A549 (cell line): ENCODE data around the gene MTHFS. TPM values are rescaled to one million over a fixed set of nuclear protein-coding genes. Genes with fewer than 3 reads are reported as not detected.

Source experiments
- ATAC-seq, 2 experiments: fragments of 200-7000 bp in 1 of 2; fragments of >200 bp in 1 of 2; cut with Nextera tagmentation in 1 of 2; cut with Tn5 transposase in 1 of 2; 3 replicates each; pipeline versions ENCODE4 v1.8.0 to v1.9.1; 2018 to 2020; ENCODE audit warnings: mild to moderate bottlenecking in 1 of 2, moderate library complexity in 1 of 2
- CTCF ChIA-PET: fragments of 300-600 bp; sonication (Branson Sonifier 250); formaldehyde crosslinking; extraction: SDS; loops from one replicate; lab custom pipeline; 2021; ENCODE audit warnings: antibody characterized with exemption, inconsistent platforms; lab: Yijun Ruan, JAX
- POLR2A ChIA-PET: fragments of 350-600 bp; formaldehyde crosslinking; extraction: SDS; loops from one replicate; lab custom pipeline; 2021; ENCODE audit warnings: antibody characterized with exemption, inconsistent platforms; lab: Yijun Ruan, JAX
- DNase-seq, 2 experiments: peaks; one replicate each; pipeline versions ENCODE4 v3.0.0 to v3.0.0-alpha.2; 2011 to 2016; ENCODE audit warnings: low read depth in 1 of 2, low spot score in 1 of 2
- FAIRE-seq: peaks from 2 replicates; lab custom pipeline; 2011; peaks lifted over from hg19 to GRCh38; lab: Jason Lieb, UNC
- H3K27ac ChIP-seq, 2 experiments: fragments of >200 bp; sonication (Bioruptor Twin); formaldehyde crosslinking; 3 replicates each; pipeline ENCODE4 v1.5.1; 2016 to 2017
- H3K4me1 ChIP-seq: fragments of >200 bp; sonication (Bioruptor Twin); formaldehyde crosslinking; 3 replicates; pipeline ENCODE4 v1.6.1; 2016
- H3K4me2 ChIP-seq: fragments of >200 bp; sonication (Bioruptor Twin); formaldehyde crosslinking; 3 replicates; pipeline ENCODE4 v1.6.1; 2016
- H3K4me3 ChIP-seq: fragments of >200 bp; sonication (Bioruptor Twin); formaldehyde crosslinking; 3 replicates; pipeline ENCODE4 v1.5.1; 2016
- H3K9me3 ChIP-seq: fragments of >200 bp; sonication (Bioruptor Twin); formaldehyde crosslinking; 3 replicates; pipeline ENCODE4 v1.6.1; 2016
- BCL3 ChIP-seq: fragments of >200 bp; sonication (Bioruptor Twin); formaldehyde crosslinking; IDR thresholded peaks from 3 replicates; pipeline ENCODE4 v1.6.1; 2016
- CBX2 ChIP-seq: fragments of 200-600 bp; sonication (generic); IDR thresholded peaks from 2 replicates; pipeline ENCODE4 v1.6.1; 2016; ENCODE audit warnings: low read depth, mild to moderate bottlenecking, borderline replicate concordance
- CHD2 ChIP-seq: fragments of 150-350 bp; IDR thresholded peaks from 2 replicates; pipeline ENCODE4 v1.6.1; 2014; ENCODE audit warnings: low read length; ENCODE audit not compliant: partially characterized antibody
- CTCF ChIP-seq: fragments of >200 bp; sonication (Bioruptor Twin); formaldehyde crosslinking; IDR thresholded peaks from 3 replicates; pipeline ENCODE4 v1.5.1; 2016
- E2F6 ChIP-seq: IDR thresholded peaks from 2 replicates; pipeline ENCODE4 v1.6.1; 2012; ENCODE audit warnings: low read depth, borderline replicate concordance
- ELK1 ChIP-seq: fragments of 150-350 bp; IDR thresholded peaks from 2 replicates; pipeline ENCODE4 v1.6.1; 2014; ENCODE audit warnings: low read depth, mild to moderate bottlenecking, low read length
- EP300 ChIP-seq, 2 experiments: fragments of >200 bp; sonication (Bioruptor Twin); formaldehyde crosslinking; IDR thresholded peaks; 2 replicates in 1 of 2; 3 replicates in 1 of 2; pipeline ENCODE4 v1.6.1; 2016 to 2017
- ESRRA ChIP-seq: fragments of 150-350 bp; IDR thresholded peaks from 2 replicates; pipeline ENCODE4 v1.6.1; 2014; ENCODE audit warnings: mild to moderate bottlenecking, low read length, borderline replicate concordance
- GATA3 ChIP-seq: IDR thresholded peaks from 2 replicates; pipeline ENCODE4 v1.6.1; 2012; ENCODE audit warnings: borderline replicate concordance
- HES2 ChIP-seq: fragments of >200 bp; sonication (Bioruptor Twin); formaldehyde crosslinking; IDR thresholded peaks from 2 replicates; pipeline ENCODE4 v1.6.1; 2016
- HOXB13 ChIP-seq: fragments of 250-450 bp; sonication (Bioruptor Pico); IDR thresholded peaks from 2 replicates; pipeline ENCODE4 v1.5.0; 2020; ENCODE audit warnings: low read depth, mild to moderate bottlenecking, moderate library complexity
- JUN ChIP-seq, 2 experiments: fragments of >200 bp; sonication (Bioruptor Twin); formaldehyde crosslinking; IDR thresholded peaks; 2 replicates in 1 of 2; 3 replicates in 1 of 2; pipeline ENCODE4 v1.6.1; 2016 to 2017
- KDM1A ChIP-seq: fragments of 200-600 bp; sonication (generic); IDR thresholded peaks from 2 replicates; pipeline ENCODE4 v1.6.1; 2016; ENCODE audit warnings: low read depth, mild to moderate bottlenecking
- PHF8 ChIP-seq: fragments of 200-600 bp; sonication (generic); IDR thresholded peaks from 2 replicates; pipeline ENCODE4 v1.6.1; 2016; ENCODE audit warnings: low read depth, mild to moderate bottlenecking, antibody characterized with exemption, moderate library complexity, borderline replicate concordance
- RAD21 ChIP-seq, 2 experiments: fragments of >200 bp in 1 of 2; sonication (Bioruptor Twin) in 1 of 2; formaldehyde crosslinking in 1 of 2; IDR thresholded peaks in 1 of 2; conservative IDR thresholded peaks in 1 of 2; 2 replicates in 1 of 2; 3 replicates in 1 of 2; pipeline ENCODE4 v1.6.1; 2012 to 2018; ENCODE audit warnings: inconsistent platforms in 1 of 2
- RCOR1 ChIP-seq: fragments of 150-350 bp; IDR thresholded peaks from 2 replicates; pipeline ENCODE4 v1.6.1; 2014; ENCODE audit warnings: antibody characterized with exemption, low read length, low read depth
- RFX5 ChIP-seq: fragments of 450-650 bp; IDR thresholded peaks from 2 replicates; pipeline ENCODE4 v1.7.1; 2014; ENCODE audit warnings: antibody characterized with exemption, mild to moderate bottlenecking, moderate library complexity
- RNF2 ChIP-seq: fragments of 200-600 bp; sonication (generic); IDR thresholded peaks from 2 replicates; pipeline ENCODE4 v1.6.1; 2016; ENCODE audit warnings: low read depth, mild to moderate bottlenecking, antibody characterized with exemption, moderate library complexity, borderline replicate concordance
- SREBF2 ChIP-seq: fragments of 450-650 bp; IDR thresholded peaks from 2 replicates; pipeline ENCODE4 v1.6.1; 2014; ENCODE audit warnings: mild to moderate bottlenecking, moderate library complexity
- TP53 ChIP-seq: fragments of 250-450 bp; sonication (Bioruptor Pico); IDR thresholded peaks from 2 replicates; pipeline ENCODE4 v1.5.0; 2021; ENCODE audit warnings: mild to moderate bottlenecking, moderate library complexity
- ZNF302 ChIP-seq: fragments of 250-450 bp; sonication (Bioruptor Pico); IDR thresholded peaks from 2 replicates; pipeline ENCODE4 v1.9.0; 2021; ENCODE audit warnings: inconsistent platforms, mild to moderate bottlenecking, moderate library complexity
- WGBS: methylation state at CpG from one replicate; pipeline ENCODE4 v1.1.6; 2017; ENCODE audit errors: missing lambda C conversion rate; 5-methylcytosine and 5-hydroxymethylcytosine counted together
- polyA plus RNA-seq, 4 experiments: library from polyadenylated mRNA; depleted of rRNA in 3 of 4; stranded (reverse); fragments of >200 nt; fragmentation: RNase III in 1 of 4; extraction: RNeasy Plus Mini Kit Qiagen cat#74134 plus additional on column Dnase treatment in 1 of 4; gene quantifications; 2 replicates in 3 of 4; 3 replicates in 1 of 4; pipeline ENCODE4 v1.2.3, GENCODE V29; 2011 to 2017

The MTHFS gene
- polyA plus RNA-seq, 2 of the 4 experiments (the other 2 are of a cell fraction) = 102 to 158 TPM

GRCh38 chr15:79812541-79812940 lies 84.3 kb downstream of the MTHFS start:
- Histone ChIP-seq H3K4me3 (no peak overlapping the region), H3K9me3 (no peaks in the 10 kb centered on the region), H3K4me2 (no peak overlapping the region), H3K27ac (no peak overlapping the region), H3K4me1 (no peaks in the 10 kb centered on the region)
- FAIRE-seq = no peak
- CTCF ChIA-PET = interaction anchor here (1.4 kb wide), 1 partner anchor 41 kb away, joined by 4 read pairs; no protein-coding TSS in a partner anchor
- no peak for ATAC-seq
- POLR2A ChIA-PET = no interaction called here
- DNase-seq = no peak
- WGBS = 63% methylated on average over 3 of the region's 3 CpGs
- TF ChIP-seq TP53 (CRISPR knock-in tag) (no peak), CHD2 (no peak), ZNF302 (CRISPR knock-in tag) (no peak), BCL3 (no peak), HES2 (no peak)

GRCh38 chr15:79811406-79812405 lies 85.1 kb downstream of the MTHFS start:
- 79% methylated on average over 15 of the region's 15 CpGs for WGBS
- CTCF ChIA-PET = interaction anchor here (0.7 to 1.6 kb wide), 3 partner anchors 23 to 430 kb away, joined by 3 to 4 read pairs (median 4); no protein-coding TSS in a partner anchor
- Histone ChIP-seq H3K9me3 (0 out of 3 replicates have a peak, but pooled peaks cover 2% of the 10 kb centered on the region), H3K27ac (no peak overlapping the region), H3K4me2 (no peak overlapping the region), H3K4me1 (no peaks in the 10 kb centered on the region), H3K4me3 (no peak overlapping the region)
- FAIRE-seq (no peak), ATAC-seq (no peak), DNase-seq (no peak)
- POLR2A ChIA-PET = no interaction called here
- TF ChIP-seq RCOR1 (no peak), RFX5 (no peak), GATA3 (no peak), EP300 (IDR thresholded peaks at IDR 0.05) (no peak), RNF2 (no peak), KDM1A (no peak), HOXB13 (CRISPR knock-in tag) (no peak), RAD21 (conservative IDR thresholded peaks at IDR 0.05 in 1 of 2, IDR thresholded peaks at IDR 0.05 in 1 of 2) (no peak), SREBF2 (no peak), ELK1 (no peak), E2F6 (no peak), CBX2 (no peak), CTCF (no peak), PHF8 (no peak), ESRRA (no peak), JUN (IDR thresholded peaks at IDR 0.05) (no peak)
